Upper lobe of left lung (tissue), 4 donors: Measurements from ENCODE around the gene MYL12B.

Experiments
- CTCF ChIP-seq, 6 experiments: fragments of 450-650 bp in 4 of 6; fragments of 200-600 bp in 2 of 6; sonication (generic) in 2 of 6; IDR thresholded peaks; one replicate each; pipeline ENCODE4 v1.5.1; 2016 to 2019; ENCODE audit warnings: antibody characterized with exemption in 6 of 6
- EP300 ChIP-seq, 4 donors: sonication (generic); formaldehyde crosslinking; IDR thresholded peaks; one replicate each; pipeline ENCODE4 v1.5.1; 2017; ENCODE audit warnings: antibody characterized with exemption in 4 of 4, control low read depth in 2 of 4
- POLR2A ChIP-seq, 4 donors: fragments of 450-650 bp; IDR thresholded peaks; one replicate each; pipeline ENCODE4 v1.5.1; 2016 to 2017; ENCODE audit warnings: antibody characterized with exemption in 4 of 4, mild to moderate bottlenecking in 2 of 4
- POLR2AphosphoS5 ChIP-seq, 2 donors: sonication (generic); formaldehyde crosslinking; IDR thresholded peaks; one replicate each; pipeline ENCODE4 v1.5.1; 2017; ENCODE audit warnings: antibody characterized with exemption in 2 of 2

- no peak for TF ChIP-seq CTCF (IDR thresholded peaks at IDR 0.05)
- no peak for TF ChIP-seq POLR2A (IDR thresholded peaks at IDR 0.05)
- TF ChIP-seq EP300 (IDR thresholded peaks at IDR 0.05): no peak
- no peak for TF ChIP-seq POLR2AphosphoS5 (IDR thresholded peaks at IDR 0.05)
Measured at GRCh38 chr18:3224223-3224622, 37.7 kb upstream of the MYL12B start.
